ENCODE results near the gene AMMECR1L.

Gene AMMECR1L

DNA sequence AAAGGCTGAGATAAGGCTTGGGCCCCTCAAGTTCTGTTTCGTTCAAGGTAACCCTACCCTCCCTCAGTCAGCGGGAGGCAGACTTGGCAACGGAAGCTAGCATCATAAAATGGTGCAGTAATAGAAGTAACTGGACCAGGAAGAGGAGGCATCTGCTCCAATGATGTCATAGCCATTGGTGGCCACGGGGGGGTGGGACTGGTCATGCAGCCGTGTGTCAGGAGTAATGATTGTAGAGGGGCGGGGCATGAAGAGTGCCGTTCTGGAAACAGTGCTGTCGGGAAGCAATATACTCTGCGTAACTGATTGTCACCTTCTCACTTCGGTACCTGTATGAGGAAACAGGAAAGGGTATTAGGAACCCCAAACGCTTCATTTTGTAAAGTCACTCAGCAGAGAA is 20.9 kb downstream of the AMMECR1L start:
- H3K4me3 ChIP-seq (ENCODE audit: low read depth, low read length), result no peak overlapping the region
- peak; percentile 27 for DNase-seq (ENCODE audit: low read depth)
- TF ChIP-seq MYC (IDR thresholded peaks at IDR 0.05; ENCODE audit: low read depth, low read length), result no peak
- TF ChIP-seq, protein P1, sequence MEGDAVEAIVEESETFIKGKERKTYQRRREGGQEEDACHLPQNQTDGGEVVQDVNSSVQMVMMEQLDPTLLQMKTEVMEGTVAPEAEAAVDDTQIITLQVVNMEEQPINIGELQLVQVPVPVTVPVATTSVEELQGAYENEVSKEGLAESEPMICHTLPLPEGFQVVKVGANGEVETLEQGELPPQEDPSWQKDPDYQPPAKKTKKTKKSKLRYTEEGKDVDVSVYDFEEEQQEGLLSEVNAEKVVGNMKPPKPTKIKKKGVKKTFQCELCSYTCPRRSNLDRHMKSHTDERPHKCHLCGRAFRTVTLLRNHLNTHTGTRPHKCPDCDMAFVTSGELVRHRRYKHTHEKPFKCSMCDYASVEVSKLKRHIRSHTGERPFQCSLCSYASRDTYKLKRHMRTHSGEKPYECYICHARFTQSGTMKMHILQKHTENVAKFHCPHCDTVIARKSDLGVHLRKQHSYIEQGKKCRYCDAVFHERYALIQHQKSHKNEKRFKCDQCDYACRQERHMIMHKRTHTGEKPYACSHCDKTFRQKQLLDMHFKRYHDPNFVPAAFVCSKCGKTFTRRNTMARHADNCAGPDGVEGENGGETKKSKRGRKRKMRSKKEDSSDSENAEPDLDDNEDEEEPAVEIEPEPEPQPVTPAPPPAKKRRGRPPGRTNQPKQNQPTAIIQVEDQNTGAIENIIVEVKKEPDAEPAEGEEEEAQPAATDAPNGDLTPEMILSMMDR (IDR thresholded peaks at IDR 0.05; ENCODE audit: low read depth, low read length), result no peak
- TF ChIP-seq, protein P2, sequence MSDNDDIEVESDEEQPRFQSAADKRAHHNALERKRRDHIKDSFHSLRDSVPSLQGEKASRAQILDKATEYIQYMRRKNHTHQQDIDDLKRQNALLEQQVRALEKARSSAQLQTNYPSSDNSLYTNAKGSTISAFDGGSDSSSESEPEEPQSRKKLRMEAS (IDR thresholded peaks at IDR 0.05; ENCODE audit: low read depth, low read length), result no peak
- no peak for TF ChIP-seq POLR2A (IDR thresholded peaks at IDR 0.05; ENCODE audit: extremely low read depth, insufficient read length)

DNA sequence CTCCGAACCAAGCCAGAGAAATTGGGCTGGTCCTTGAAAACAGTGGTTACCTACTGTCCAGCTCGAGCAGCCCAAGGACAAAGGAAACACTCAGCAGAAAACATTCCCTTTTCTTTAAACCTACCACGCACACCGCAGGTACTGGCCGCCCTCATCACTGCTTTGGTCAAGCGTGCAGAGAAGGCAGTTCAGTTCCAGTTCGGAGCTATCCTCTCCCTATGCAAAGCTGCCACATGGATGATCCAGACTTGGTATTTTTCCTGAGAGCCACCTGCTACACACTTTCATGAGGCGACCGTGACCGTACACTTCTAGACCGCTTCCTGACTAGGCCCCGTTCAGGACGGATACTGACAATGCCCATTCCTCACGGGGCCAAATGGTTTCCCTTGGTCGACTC is 23.5 kb downstream of the AMMECR1L start:
- DNase-seq (ENCODE audit: low read depth), result no peak
- H3K4me3 ChIP-seq (ENCODE audit: low read depth, low read length), result no peak overlapping the region
- TF ChIP-seq, protein P1 (IDR thresholded peaks at IDR 0.05; ENCODE audit: low read depth, low read length), result no peak
- no peak for TF ChIP-seq MYC (IDR thresholded peaks at IDR 0.05; ENCODE audit: low read depth, low read length)
- no peak for TF ChIP-seq POLR2A (IDR thresholded peaks at IDR 0.05; ENCODE audit: extremely low read depth, insufficient read length)

DNA sequence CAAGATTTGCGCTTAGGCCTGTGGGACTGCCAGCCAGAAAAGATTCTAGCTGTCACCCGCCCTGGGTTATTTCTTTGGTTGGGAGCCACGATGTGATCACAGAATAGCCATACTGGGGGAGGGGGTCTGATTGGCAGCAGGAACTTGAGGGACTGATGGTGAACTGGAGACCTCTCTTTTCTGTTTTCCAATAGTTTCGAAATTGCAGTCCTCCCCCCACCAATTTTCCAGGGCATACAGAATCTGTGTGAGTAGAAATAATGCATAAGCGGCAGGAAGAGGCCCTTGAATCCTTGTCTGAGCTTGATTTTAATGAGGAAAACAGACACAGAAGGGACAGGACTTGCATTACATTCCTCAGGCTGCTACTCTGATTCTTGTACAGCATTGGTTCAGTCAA is 25.6 kb downstream of the AMMECR1L start:
- no peak overlapping the region for H3K4me3 ChIP-seq (ENCODE audit: low read depth, low read length)
- TF ChIP-seq, protein P1 (IDR thresholded peaks at IDR 0.05; ENCODE audit: low read depth, low read length), result no peak
- no peak for TF ChIP-seq POLR2A (IDR thresholded peaks at IDR 0.05; ENCODE audit: extremely low read depth, insufficient read length)
- TF ChIP-seq, protein P2 (IDR thresholded peaks at IDR 0.05; ENCODE audit: low read depth, low read length), result no peak
- DNase-seq (ENCODE audit: low read depth), result no peak

DNA sequence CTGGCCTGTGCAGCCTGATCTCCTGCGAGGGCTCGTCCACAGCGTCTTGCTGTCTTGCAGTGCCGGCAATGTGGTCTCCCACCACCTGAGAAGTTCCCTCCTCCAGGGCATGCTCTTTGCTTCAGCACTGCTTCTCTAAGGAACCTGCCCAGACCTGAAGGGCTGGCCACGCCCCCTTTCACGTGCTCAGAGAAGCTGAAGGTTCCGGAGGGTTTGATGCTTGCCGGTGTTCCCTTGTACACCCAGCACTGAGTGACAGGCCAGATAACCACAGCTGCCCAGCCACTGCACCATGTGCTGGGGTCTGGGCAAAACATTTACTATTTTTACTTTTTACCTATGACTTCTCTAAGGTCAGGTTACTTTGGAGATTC is 26.1 kb downstream of the AMMECR1L start:
- DNase-seq (ENCODE audit: low read depth), result peak; percentile 23
- TF ChIP-seq MYC (IDR thresholded peaks at IDR 0.05; ENCODE audit: low read depth, low read length), result no peak
- TF ChIP-seq, protein P2 (IDR thresholded peaks at IDR 0.05; ENCODE audit: low read depth, low read length), result no peak
- TF ChIP-seq POLR2A (IDR thresholded peaks at IDR 0.05; ENCODE audit: extremely low read depth, insufficient read length), result no peak
- H3K4me3 ChIP-seq (ENCODE audit: low read depth, low read length), result no peak overlapping the region

DNA sequence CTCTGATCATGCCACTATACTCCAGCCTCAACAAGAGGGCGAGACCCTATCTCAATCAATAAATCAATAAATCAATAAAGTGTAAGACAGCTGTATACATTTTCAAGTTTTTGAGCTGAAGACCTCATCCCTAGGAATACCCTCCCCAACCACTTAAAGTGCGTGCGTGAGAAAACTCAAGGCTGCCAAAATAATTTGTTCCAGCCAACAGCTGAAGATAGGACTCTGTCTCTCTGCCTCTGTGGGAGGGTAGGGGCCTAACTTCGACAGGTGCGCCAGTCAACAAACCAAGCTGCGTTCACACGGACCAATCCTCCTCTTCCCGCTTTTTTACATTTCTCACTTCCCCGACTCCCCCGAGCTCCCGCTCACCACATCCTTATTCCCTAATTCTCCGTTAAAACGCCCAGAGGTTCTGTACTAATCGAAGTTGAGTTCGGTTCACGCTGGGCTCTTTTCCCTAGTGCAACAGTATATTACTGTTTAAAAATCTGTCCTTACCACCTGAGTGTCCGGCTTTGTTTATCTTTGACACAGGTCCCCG is 28.4 kb downstream of the AMMECR1L start:
- peak; percentile 56 for DNase-seq (ENCODE audit: low read depth)
- TF ChIP-seq, protein P2 (IDR thresholded peaks at IDR 0.05; ENCODE audit: low read depth, low read length), result no peak
- TF ChIP-seq, protein P1 (IDR thresholded peaks at IDR 0.05; ENCODE audit: low read depth, low read length), result no peak
- H3K4me3 ChIP-seq (ENCODE audit: low read depth, low read length), result peak overlapping the region; percentile 99

DNA sequence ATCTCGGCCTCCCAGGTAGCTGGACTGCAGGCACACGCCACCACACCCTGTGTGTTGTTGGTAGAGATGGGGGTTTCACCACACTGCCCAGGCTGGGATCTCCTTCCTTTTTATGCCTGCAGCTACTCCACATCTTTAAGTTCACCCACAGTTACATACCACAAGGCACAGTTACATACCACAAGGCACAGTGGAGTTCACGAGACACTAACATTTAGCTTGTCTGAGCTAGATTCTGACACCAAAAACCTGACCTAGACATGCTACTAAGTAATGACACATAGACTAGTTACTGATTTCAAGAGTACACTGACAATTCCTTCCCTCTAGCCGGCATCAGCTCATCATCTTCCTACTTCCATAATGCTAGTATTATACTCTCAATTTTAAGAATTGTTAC is 32.1 kb downstream of the AMMECR1L start:
- TF ChIP-seq, protein P1 (IDR thresholded peaks at IDR 0.05; ENCODE audit: low read depth, low read length), result no peak
- no peak for DNase-seq (ENCODE audit: low read depth)
- peak overlapping the region; percentile 19 for H3K4me3 ChIP-seq (ENCODE audit: low read depth, low read length)

Data from NB4 (cell line).